Activated CD8-positive, alpha-beta T cell treated with anti-CD3 and anti-CD28 coated beads for 36 hours (primary cell): ENCODE data around the gene ADISSP. TPM values are rescaled to one million over a fixed set of nuclear protein-coding genes. Genes with fewer than 3 reads are reported as not detected.

Source experiments
- ATAC-seq: fragments of 200-7000 bp; cut with Tn5 transposase; one replicate; pipeline ENCODE4 v1.10.0; 2021; ENCODE audit warnings: mild to moderate bottlenecking, moderate library complexity
- CTCF ChIA-PET: fragments of 350-600 bp; sonication (Branson Sonifier 250); formaldehyde crosslinking; loops from one replicate; lab custom pipeline; 2021; ENCODE audit warnings: antibody characterized with exemption; lab: Charles Lee
- POLR2A ChIA-PET: fragments of 350-600 bp; sonication (Branson Sonifier 250); formaldehyde crosslinking; loops from one replicate; lab custom pipeline; 2021; ENCODE audit warnings: antibody characterized with exemption; lab: Charles Lee
- DNase-seq: peaks from one replicate; pipeline ENCODE4 v3.0.0-alpha.2; 2020
- H3K27ac Mint-ChIP-seq: one replicate; pipeline ENCODE4 v1.8.0; 2021; ENCODE audit warnings: mild to moderate bottlenecking, mixed read lengths
- H3K27me3 Mint-ChIP-seq: one replicate; pipeline ENCODE4 v1.8.0; 2021; ENCODE audit warnings: mixed read lengths
- H3K36me3 Mint-ChIP-seq: one replicate; pipeline ENCODE4 v1.8.0; 2021; ENCODE audit warnings: low read depth, mixed read lengths
- H3K4me1 Mint-ChIP-seq: one replicate; pipeline ENCODE4 v1.8.0; 2021; ENCODE audit warnings: low read depth, mixed read lengths
- H3K4me3 Mint-ChIP-seq: one replicate; pipeline ENCODE4 v1.8.0; 2021; ENCODE audit warnings: mild to moderate bottlenecking, moderate library complexity, mixed read lengths
- H3K9me3 Mint-ChIP-seq: one replicate; pipeline ENCODE4 v1.8.0; 2021; ENCODE audit warnings: mixed read lengths
- CTCF ChIP-seq: fragments of 200-600 bp; IDR thresholded peaks from one replicate; pipeline ENCODE4 v1.8.0; 2022; ENCODE audit warnings: antibody characterized with exemption, mild to moderate bottlenecking
- intact Hi-C: fragments of 100-400 bp; cut with micrococcal nuclease; formaldehyde crosslinking; loops from one replicate; pipeline ENCODE4 v1.10.0; 2022
- total RNA-seq, 2 experiments: library from RNA; stranded (reverse); gene quantifications; one replicate each; pipeline ENCODE4 v1.2.3, GENCODE V29; 2021

The ADISSP gene
- total RNA-seq, 2 experiments from 2014 or later, result 62.5 to 66.6 TPM

DNA sequence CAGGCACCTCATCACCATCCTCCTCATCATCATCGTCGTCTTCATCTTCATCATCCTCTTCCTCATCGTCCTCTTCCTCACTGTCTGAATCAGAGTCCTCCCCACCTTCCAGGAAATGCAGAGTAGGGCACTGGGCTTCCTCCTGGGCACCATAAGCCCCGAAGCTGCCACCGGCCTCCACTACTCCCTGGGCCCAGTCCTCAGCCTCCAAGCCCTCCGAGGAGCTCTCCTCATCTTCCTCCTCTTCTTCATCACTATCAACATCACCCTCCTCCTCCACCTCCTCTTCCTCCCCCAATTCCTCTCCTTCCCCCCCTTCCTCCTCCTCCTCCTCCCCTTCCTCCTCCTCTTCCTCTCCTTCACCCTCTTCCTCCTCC, 17.3 kb upstream of the ADISSP start:
- POLR2A ChIA-PET, result interaction anchor here (1.0 to 4.7 kb wide), 5 partner anchors 11 to 35 kb away, joined by 3 to 46 read pairs (median 18); partner anchors contain the start of genes ADISSP, AP5S1 and CDC25B
- DNase-seq (no peak), ATAC-seq (no peak)
- peak overlapping the region; percentile 44 for H3K4me3 Mint-ChIP-seq
- H3K36me3 Mint-ChIP-seq, result peaks cover 13% of the 10 kb centered on the region
- peaks cover 4% of the 10 kb centered on the region for H3K27me3 Mint-ChIP-seq
- intact Hi-C loops, result loop anchor here (5.0 kb wide), 1 partner anchor 72 kb away; no protein-coding TSS in a partner anchor
- peaks cover 49% of the 10 kb centered on the region for H3K4me1 Mint-ChIP-seq
- CTCF ChIA-PET, result interaction anchor here (5.4 to 5.9 kb wide), 2 partner anchors 18 to 35 kb away, joined by 30 to 69 read pairs; partner anchors contain the start of genes ADISSP and AP5S1
- H3K9me3 Mint-ChIP-seq, result no peaks in the 10 kb centered on the region
- peak overlapping the region; percentile 66 for H3K27ac Mint-ChIP-seq
- TF ChIP-seq CTCF, result no peak

GRCh38 chr20:3784216-3784853, 16.8 kb upstream of the ADISSP start:
- Mint-ChIP-seq H3K9me3 (no peaks in the 10 kb centered on the region), H3K27me3 (peaks cover 8% of the 10 kb centered on the region), H3K4me1 (peaks cover 49% of the 10 kb centered on the region), H3K27ac (no peak overlapping the region), H3K36me3 (peaks cover 13% of the 10 kb centered on the region), H3K4me3 (peak overlapping the region; percentile 44)
- TF ChIP-seq CTCF, result no peak
- intact Hi-C loops, result loop anchor here (5.0 kb wide), 1 partner anchor 73 kb away; no protein-coding TSS in a partner anchor
- CTCF ChIA-PET, result interaction anchor here (5.4 to 5.9 kb wide), 2 partner anchors 17 to 35 kb away, joined by 30 to 69 read pairs; partner anchors contain the start of genes ADISSP and AP5S1
- ATAC-seq, result no peak
- POLR2A ChIA-PET, result interaction anchor here (1.3 to 4.7 kb wide), 4 partner anchors 16 to 53 kb away, joined by 3 to 46 read pairs (median 24); partner anchors contain the start of genes ADISSP and AP5S1
- DNase-seq, result no peak

GRCh38 chr20:3783511-3784195, 16.1 kb upstream of the ADISSP start:
- Mint-ChIP-seq H3K27me3 (peaks cover 12% of the 10 kb centered on the region), H3K27ac (peak overlapping the region; percentile 60), H3K4me1 (peaks cover 44% of the 10 kb centered on the region), H3K9me3 (no peaks in the 10 kb centered on the region), H3K36me3 (peaks cover 13% of the 10 kb centered on the region), H3K4me3 (no peak overlapping the region)
- no peak for TF ChIP-seq CTCF
- ChIA-PET CTCF (interaction anchor here (2.9 to 5.9 kb wide), 3 partner anchors 17 to 37 kb away, joined by 10 to 69 read pairs (median 30); partner anchors contain the start of genes ADISSP and AP5S1), POLR2A (interaction anchor here (1.3 to 4.7 kb wide), 3 partner anchors 15 to 54 kb away, joined by 3 to 46 read pairs (median 18); partner anchors contain the start of genes ADISSP and AP5S1)
- intact Hi-C loops, result loop anchor here (5.0 kb wide), 1 partner anchor 74 kb away; no protein-coding TSS in a partner anchor
- DNase-seq, result no peak
- no peak for ATAC-seq

- TF ChIP-seq CTCF, result no peak
- Mint-ChIP-seq H3K36me3 (peaks cover 13% of the 10 kb centered on the region), H3K27me3 (peaks cover 14% of the 10 kb centered on the region), H3K9me3 (no peaks in the 10 kb centered on the region), H3K27ac (peak overlapping the region; percentile 60), H3K4me3 (no peak overlapping the region), H3K4me1 (peaks cover 42% of the 10 kb centered on the region)
- ChIA-PET CTCF (interaction anchor here (2.9 to 5.4 kb wide), 2 partner anchors 16 to 37 kb away, joined by 10 to 30 read pairs; partner anchors contain the start of genes ADISSP and AP5S1), POLR2A (interaction anchor here (0.6 to 4.7 kb wide), 3 partner anchors 15 to 36 kb away, joined by 3 to 46 read pairs (median 3); partner anchors contain the start of genes ADISSP and AP5S1)
- intact Hi-C loops, result loop anchor here (5.0 kb wide), 1 partner anchor 74 kb away; no protein-coding TSS in a partner anchor
- no peak for ATAC-seq
- no peak for DNase-seq
These were observed 15.5 kb upstream of the ADISSP start for GRCh38 chr20:3783068-3783489.
